HepG2 (cell line): ENCODE results near the gene UBE2I. TPM values are rescaled to one million over a fixed set of nuclear protein-coding genes. Genes with fewer than 3 reads are reported as not detected.

Experiments
- ATRX ChIP-seq: sonication (generic); formaldehyde crosslinking; IDR thresholded peaks from 2 replicates; pipeline ENCODE4 v1.4.0; 2020; ENCODE audit warnings: missing genetic modification reagents, borderline replicate concordance
- CC2D1A ChIP-seq: sonication (generic); formaldehyde crosslinking; IDR thresholded peaks from 2 replicates; pipeline ENCODE4 v1.8.1; 2023; ENCODE audit warnings: mild to moderate bottlenecking, missing genetic modification reagents
- DNMT3B ChIP-seq: conservative IDR thresholded peaks from 2 replicates; pipeline ENCODE4 v1.6.1; 2016; ENCODE audit warnings: missing biosample characterization, control low read depth
- GABPB1 ChIP-seq: IDR thresholded peaks from 2 replicates; pipeline ENCODE4 v1.6.1; 2016; ENCODE audit warnings: mild to moderate bottlenecking, missing genetic modification reagents, moderate library complexity, missing compliant biosample characterization
- HNRNPLL ChIP-seq: fragments of 200-400 bp; formaldehyde crosslinking; IDR thresholded peaks from 2 replicates; pipeline ENCODE4 v1.6.1; 2017; ENCODE audit warnings: mild to moderate bottlenecking, low read depth, low read length; ENCODE audit not compliant: poor library complexity, severe bottlenecking
- IKZF1 ChIP-seq: fragments of 450-650 bp; IDR thresholded peaks from 2 replicates; pipeline ENCODE4 v1.7.1; 2016
- SAP130 ChIP-seq: IDR thresholded peaks from 2 replicates; pipeline ENCODE4 v1.6.1; 2016; ENCODE audit warnings: low read depth
- TCF12 ChIP-seq, 2 experiments: fragments of 450-650 bp in 1 of 2; sonication (generic) in 1 of 2; formaldehyde crosslinking in 1 of 2; IDR thresholded peaks; 2 replicates each; pipeline versions ENCODE4 v1.6.1 to v1.8.0; 2017 to 2022; ENCODE audit warnings: antibody characterized with exemption in 1 of 2, mild to moderate bottlenecking in 1 of 2, missing genetic modification reagents in 1 of 2, moderate library complexity in 1 of 2
- ZBTB7B ChIP-seq: sonication (generic); formaldehyde crosslinking; IDR thresholded peaks from 2 replicates; pipeline ENCODE4 v1.4.0; 2020; ENCODE audit warnings: missing genetic modification reagents
- ZFP41 ChIP-seq: sonication (generic); formaldehyde crosslinking; IDR thresholded peaks from 2 replicates; pipeline ENCODE4 v1.4.0; 2020; ENCODE audit warnings: mild to moderate bottlenecking, missing genetic modification reagents, borderline replicate concordance
- ZFY ChIP-seq: sonication (generic); formaldehyde crosslinking; IDR thresholded peaks from 2 replicates; pipeline ENCODE4 v1.4.0; 2020; ENCODE audit warnings: missing genetic modification reagents
- ZNF343 ChIP-seq: sonication (generic); formaldehyde crosslinking; IDR thresholded peaks from 2 replicates; pipeline ENCODE4 v1.4.0; 2020; ENCODE audit warnings: mild to moderate bottlenecking, missing genetic modification reagents
- ZNF383 ChIP-seq: sonication (generic); formaldehyde crosslinking; IDR thresholded peaks from 2 replicates; pipeline ENCODE4 v1.4.0; 2020; ENCODE audit warnings: missing genetic modification reagents, mild to moderate bottlenecking, borderline replicate concordance
- ZNF468 ChIP-seq: sonication (generic); formaldehyde crosslinking; IDR thresholded peaks from 2 replicates; pipeline ENCODE4 v1.8.0; 2022; ENCODE audit warnings: mild to moderate bottlenecking, moderate library complexity, missing genetic modification reagents
- ZNF484 ChIP-seq: sonication (generic); formaldehyde crosslinking; IDR thresholded peaks from 2 replicates; pipeline ENCODE4 v1.5.1; 2020; ENCODE audit warnings: mild to moderate bottlenecking, low read depth, missing genetic modification reagents, borderline replicate concordance
- ZNF772 ChIP-seq: sonication (generic); formaldehyde crosslinking; IDR thresholded peaks from 2 replicates; pipeline ENCODE4 v1.5.0; 2020; ENCODE audit warnings: mild to moderate bottlenecking, missing genetic modification reagents
- polyA plus RNA-seq, 8 experiments: library from polyadenylated mRNA; depleted of rRNA in 3 of 8; stranded (reverse) in 7 of 8; unstranded in 1 of 8; fragments of >200 nt; fragmentation: Illumina TruSeq in 4 of 8; extraction: Trizol in 4 of 8; gene quantifications; 2 replicates each; pipeline versions ENCODE4 v1.2.1 to v1.2.3, GENCODE V29; 2011 to 2016; ENCODE audit warnings: low read depth in 4 of 8, missing spikeins in 1 of 8, mixed read lengths in 1 of 8; ENCODE audit not compliant: insufficient read depth in 1 of 8
- total RNA-seq, 5 experiments: library from RNA; depleted of rRNA; stranded (reverse); fragments of >200 nt; fragmentation: Illumina TruSeq; extraction: Trizol; gene quantifications; 2 replicates each; pipeline ENCODE4 v1.2.3, GENCODE V29; 2016; ENCODE audit warnings: low read depth in 1 of 5
- TF ChIP-seq, protein P1 (sequence below): sonication (generic); formaldehyde crosslinking; IDR thresholded peaks from 2 replicates; pipeline ENCODE4 v1.5.1; 2020; ENCODE audit warnings: missing genetic modification reagents, mild to moderate bottlenecking, borderline replicate concordance
- TF ChIP-seq, protein P2 (sequence below): sonication (generic); formaldehyde crosslinking; conservative IDR thresholded peaks from 2 replicates; pipeline ENCODE4 v1.4.0; 2020; ENCODE audit warnings: mild to moderate bottlenecking, missing genetic modification reagents, moderate library complexity
- TF ChIP-seq, protein P3 (sequence below): sonication (generic); formaldehyde crosslinking; IDR thresholded peaks from 2 replicates; pipeline ENCODE4 v1.4.0; 2020; ENCODE audit warnings: missing genetic modification reagents
- TF ChIP-seq, protein P4 (sequence below): sonication (generic); formaldehyde crosslinking; IDR thresholded peaks from 2 replicates; pipeline ENCODE4 v1.4.0; 2020; ENCODE audit warnings: missing genetic modification reagents
- TF ChIP-seq, protein P5 (sequence below): sonication (generic); formaldehyde crosslinking; IDR thresholded peaks from 2 replicates; pipeline ENCODE4 v1.8.0; 2023; ENCODE audit warnings: mild to moderate bottlenecking, missing genetic modification reagents
- TF ChIP-seq, protein P6 (sequence below): sonication (generic); formaldehyde crosslinking; IDR thresholded peaks from 2 replicates; pipeline ENCODE4 v1.5.0; 2020; ENCODE audit warnings: missing genetic modification reagents

The UBE2I gene
- total and polyA plus RNA-seq, 2 of the 13 experiments (the other 11 are each of a cell fraction or from before 2014, with no cell fraction given): 75.8 to 98.9 TPM

DNA sequence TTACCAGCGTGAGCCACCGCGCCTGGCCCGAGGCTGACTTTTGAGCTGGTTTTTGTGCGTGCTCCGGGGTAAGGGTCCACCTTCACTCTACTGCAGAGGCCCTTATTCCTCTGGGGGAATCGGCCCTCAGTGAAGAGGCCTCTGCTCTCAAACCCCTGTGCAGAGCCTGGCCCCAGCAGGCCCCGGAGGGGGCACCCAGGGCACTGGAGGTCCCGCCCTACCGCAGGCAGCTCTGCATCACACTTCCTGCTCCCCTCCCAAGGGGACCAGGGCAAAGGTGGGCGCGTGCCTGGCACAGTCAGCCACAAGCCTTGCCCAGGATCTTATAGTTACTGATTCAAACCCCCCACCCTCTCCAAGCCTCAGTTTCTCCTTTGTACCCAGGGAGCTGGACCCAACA lies 3.6 kb upstream of the UBE2I start (continued):
- no peak for TF ChIP-seq HNRNPLL
- TF ChIP-seq ZNF772: no peak
- TF ChIP-seq ZNF383 (CRISPR knock-in tag): no peak
- TF ChIP-seq, protein P1, sequence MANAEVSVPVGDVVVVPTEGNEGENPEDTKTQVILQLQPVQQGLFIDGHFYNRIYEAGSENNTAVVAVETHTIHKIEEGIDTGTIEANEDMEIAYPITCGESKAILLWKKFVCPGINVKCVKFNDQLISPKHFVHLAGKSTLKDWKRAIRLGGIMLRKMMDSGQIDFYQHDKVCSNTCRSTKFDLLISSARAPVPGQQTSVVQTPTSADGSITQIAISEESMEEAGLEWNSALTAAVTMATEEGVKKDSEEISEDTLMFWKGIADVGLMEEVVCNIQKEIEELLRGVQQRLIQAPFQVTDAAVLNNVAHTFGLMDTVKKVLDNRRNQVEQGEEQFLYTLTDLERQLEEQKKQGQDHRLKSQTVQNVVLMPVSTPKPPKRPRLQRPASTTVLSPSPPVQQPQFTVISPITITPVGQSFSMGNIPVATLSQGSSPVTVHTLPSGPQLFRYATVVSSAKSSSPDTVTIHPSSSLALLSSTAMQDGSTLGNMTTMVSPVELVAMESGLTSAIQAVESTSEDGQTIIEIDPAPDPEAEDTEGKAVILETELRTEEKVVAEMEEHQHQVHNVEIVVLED (CRISPR knock-in tag): no peak
- TF ChIP-seq GABPB1 (CRISPR knock-in tag): 0 out of 2 replicates have a peak, but pooled peaks have one; percentile 12
- TF ChIP-seq SAP130 (CRISPR knock-in tag): 0 out of 2 replicates have a peak, but pooled peaks have one; percentile 16
- no peak for TF ChIP-seq ATRX (CRISPR knock-in tag)
- TF ChIP-seq ZFY (CRISPR knock-in tag): peak; percentile 43; the same call in 1 of the 2 replicates
- 0 out of 2 replicates have a peak, but pooled peaks have one; percentile 37 for TF ChIP-seq ZNF343
- no peak for TF ChIP-seq ZNF484 (CRISPR knock-in tag)
- TF ChIP-seq ZNF468 (CRISPR knock-in tag): no peak
- TF ChIP-seq ZBTB7B: 0 out of 2 replicates have a peak, but pooled peaks have one; percentile 38
- TF ChIP-seq TCF12 (IDR thresholded peaks at IDR 0.05): no peak
- 0 out of 2 replicates have a peak, but pooled peaks have one; percentile 49 for TF ChIP-seq TCF12 (CRISPR knock-in tag; IDR thresholded peaks at IDR 0.05)
- no peak for TF ChIP-seq ZFP41
- no peak for TF ChIP-seq CC2D1A (CRISPR knock-in tag)
- TF ChIP-seq DNMT3B: no peak
- TF ChIP-seq, protein P2, sequence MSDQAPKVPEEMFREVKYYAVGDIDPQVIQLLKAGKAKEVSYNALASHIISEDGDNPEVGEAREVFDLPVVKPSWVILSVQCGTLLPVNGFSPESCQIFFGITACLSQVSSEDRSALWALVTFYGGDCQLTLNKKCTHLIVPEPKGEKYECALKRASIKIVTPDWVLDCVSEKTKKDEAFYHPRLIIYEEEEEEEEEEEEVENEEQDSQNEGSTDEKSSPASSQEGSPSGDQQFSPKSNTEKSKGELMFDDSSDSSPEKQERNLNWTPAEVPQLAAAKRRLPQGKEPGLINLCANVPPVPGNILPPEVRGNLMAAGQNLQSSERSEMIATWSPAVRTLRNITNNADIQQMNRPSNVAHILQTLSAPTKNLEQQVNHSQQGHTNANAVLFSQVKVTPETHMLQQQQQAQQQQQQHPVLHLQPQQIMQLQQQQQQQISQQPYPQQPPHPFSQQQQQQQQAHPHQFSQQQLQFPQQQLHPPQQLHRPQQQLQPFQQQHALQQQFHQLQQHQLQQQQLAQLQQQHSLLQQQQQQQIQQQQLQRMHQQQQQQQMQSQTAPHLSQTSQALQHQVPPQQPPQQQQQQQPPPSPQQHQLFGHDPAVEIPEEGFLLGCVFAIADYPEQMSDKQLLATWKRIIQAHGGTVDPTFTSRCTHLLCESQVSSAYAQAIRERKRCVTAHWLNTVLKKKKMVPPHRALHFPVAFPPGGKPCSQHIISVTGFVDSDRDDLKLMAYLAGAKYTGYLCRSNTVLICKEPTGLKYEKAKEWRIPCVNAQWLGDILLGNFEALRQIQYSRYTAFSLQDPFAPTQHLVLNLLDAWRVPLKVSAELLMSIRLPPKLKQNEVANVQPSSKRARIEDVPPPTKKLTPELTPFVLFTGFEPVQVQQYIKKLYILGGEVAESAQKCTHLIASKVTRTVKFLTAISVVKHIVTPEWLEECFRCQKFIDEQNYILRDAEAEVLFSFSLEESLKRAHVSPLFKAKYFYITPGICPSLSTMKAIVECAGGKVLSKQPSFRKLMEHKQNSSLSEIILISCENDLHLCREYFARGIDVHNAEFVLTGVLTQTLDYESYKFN (CRISPR knock-in tag): peak; percentile 48
- TF ChIP-seq, protein P3, sequence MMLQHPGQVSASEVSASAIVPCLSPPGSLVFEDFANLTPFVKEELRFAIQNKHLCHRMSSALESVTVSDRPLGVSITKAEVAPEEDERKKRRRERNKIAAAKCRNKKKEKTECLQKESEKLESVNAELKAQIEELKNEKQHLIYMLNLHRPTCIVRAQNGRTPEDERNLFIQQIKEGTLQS (CRISPR knock-in tag): no peak
- no peak for TF ChIP-seq IKZF1
- TF ChIP-seq, protein P4, sequence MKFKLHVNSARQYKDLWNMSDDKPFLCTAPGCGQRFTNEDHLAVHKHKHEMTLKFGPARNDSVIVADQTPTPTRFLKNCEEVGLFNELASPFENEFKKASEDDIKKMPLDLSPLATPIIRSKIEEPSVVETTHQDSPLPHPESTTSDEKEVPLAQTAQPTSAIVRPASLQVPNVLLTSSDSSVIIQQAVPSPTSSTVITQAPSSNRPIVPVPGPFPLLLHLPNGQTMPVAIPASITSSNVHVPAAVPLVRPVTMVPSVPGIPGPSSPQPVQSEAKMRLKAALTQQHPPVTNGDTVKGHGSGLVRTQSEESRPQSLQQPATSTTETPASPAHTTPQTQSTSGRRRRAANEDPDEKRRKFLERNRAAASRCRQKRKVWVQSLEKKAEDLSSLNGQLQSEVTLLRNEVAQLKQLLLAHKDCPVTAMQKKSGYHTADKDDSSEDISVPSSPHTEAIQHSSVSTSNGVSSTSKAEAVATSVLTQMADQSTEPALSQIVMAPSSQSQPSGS (CRISPR knock-in tag): no peak
- TF ChIP-seq, protein P5, sequence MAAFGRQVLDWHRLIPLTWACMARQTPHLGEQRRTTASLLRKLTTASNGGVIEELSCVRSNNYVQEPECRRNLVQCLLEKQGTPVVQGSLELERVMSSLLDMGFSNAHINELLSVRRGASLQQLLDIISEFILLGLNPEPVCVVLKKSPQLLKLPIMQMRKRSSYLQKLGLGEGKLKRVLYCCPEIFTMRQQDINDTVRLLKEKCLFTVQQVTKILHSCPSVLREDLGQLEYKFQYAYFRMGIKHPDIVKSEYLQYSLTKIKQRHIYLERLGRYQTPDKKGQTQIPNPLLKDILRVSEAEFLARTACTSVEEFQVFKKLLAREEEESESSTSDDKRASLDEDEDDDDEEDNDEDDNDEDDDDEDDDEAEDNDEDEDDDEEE (CRISPR knock-in tag): no peak
- TF ChIP-seq, protein P6, sequence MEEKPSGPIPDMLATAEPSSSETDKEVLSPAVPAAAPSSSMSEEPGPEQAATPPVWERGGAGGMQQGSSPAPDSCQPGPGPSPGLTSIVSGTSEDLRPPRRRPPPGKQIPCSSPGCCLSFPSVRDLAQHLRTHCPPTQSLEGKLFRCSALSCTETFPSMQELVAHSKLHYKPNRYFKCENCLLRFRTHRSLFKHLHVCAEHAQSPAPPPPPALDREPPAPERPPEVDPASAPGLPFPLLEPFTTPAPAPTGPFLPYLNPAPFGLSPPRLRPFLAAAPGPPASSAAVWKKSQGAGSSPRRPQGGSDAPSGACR (CRISPR knock-in tag): no peak
